ENCODE results near the gene CCL4L2.
"Not testable (repeated sequence)": the region's sequence is repeated elsewhere in the genome, so short reads cannot be mapped to it uniquely, and the experiment has no call there.

- TF ChIP-seq CTCF, POLR2A, EP300, POLR2AphosphoS5 (IDR thresholded peaks at IDR 0.05): not testable (repeated sequence)
These were observed 10.1 kb downstream of the CCL4L2 start for GRCh38 chr17:36220737-36221580.

Data from stomach (tissue), 4 donors.